K562 (cell line): Measurements from ENCODE around the gene STING1.

Source experiments
- BHLHE40 ChIP-seq: IDR thresholded peaks from 2 replicates; pipeline ENCODE4 v1.6.1; 2011; ENCODE audit warnings: low read length, improper control_type of control experiment
- CREB1 ChIP-seq, 2 experiments: sonication (generic) in 1 of 2; formaldehyde crosslinking in 1 of 2; IDR thresholded peaks; 2 replicates each; pipeline versions ENCODE4 v1.6.1 to v1.8.0; 2012 to 2022; ENCODE audit warnings: inconsistent platforms in 1 of 2, mild to moderate bottlenecking in 1 of 2, missing genetic modification reagents in 1 of 2, moderate library complexity in 1 of 2
- CREB3L1 ChIP-seq: fragments of 450-650 bp; IDR thresholded peaks from 2 replicates; pipeline ENCODE4 v1.6.1; 2014; ENCODE audit warnings: low read depth, mild to moderate bottlenecking, moderate library complexity, borderline replicate concordance
- CTCF ChIP-seq, 3 experiments: IDR thresholded peaks in 2 of 3; conservative IDR thresholded peaks in 1 of 3; 2 replicates each; pipeline ENCODE4 v1.5.1; 2011 to 2012; ENCODE audit warnings: low read length in 3 of 3, mild to moderate bottlenecking in 3 of 3, control low read depth in 2 of 3, improper control_type of control experiment in 1 of 3, inconsistent platforms in 1 of 3, low read depth in 1 of 3, mixed read lengths in 1 of 3, moderate library complexity in 1 of 3; ENCODE audit not compliant: insufficient read depth in 2 of 3
- E2F3 ChIP-seq: fragments of 250-450 bp; sonication (Bioruptor Pico); IDR thresholded peaks from 2 replicates; pipeline ENCODE4 v1.4.0; 2020; ENCODE audit warnings: mild to moderate bottlenecking
- FIP1L1 ChIP-seq: fragments of 200-400 bp; formaldehyde crosslinking; IDR thresholded peaks from 2 replicates; pipeline ENCODE4 v1.6.1; 2018; ENCODE audit warnings: mild to moderate bottlenecking, low read depth, low read length; ENCODE audit not compliant: poor library complexity, severe bottlenecking
- MAX ChIP-seq: sonication (generic); formaldehyde crosslinking; IDR thresholded peaks from 2 replicates; pipeline ENCODE4 v1.9.0; 2022; ENCODE audit warnings: mild to moderate bottlenecking, missing genetic modification reagents
- NR3C1 ChIP-seq: sonication (generic); formaldehyde crosslinking; IDR thresholded peaks from 2 replicates; pipeline ENCODE4 v1.8.1; 2022; ENCODE audit warnings: missing genetic modification reagents
- STAT6 ChIP-seq: sonication (generic); formaldehyde crosslinking; IDR thresholded peaks from 2 replicates; pipeline ENCODE4 v1.8.1; 2023; ENCODE audit warnings: mild to moderate bottlenecking, missing genetic modification reagents
- ZBTB40 ChIP-seq, 2 experiments: fragments of 450-650 bp in 1 of 2; sonication (generic) in 1 of 2; formaldehyde crosslinking in 1 of 2; IDR thresholded peaks; 2 replicates each; pipeline versions ENCODE4 v1.7.1 to v1.9.0; 2016 to 2022; ENCODE audit warnings: inconsistent platforms in 1 of 2, mild to moderate bottlenecking in 1 of 2, missing genetic modification reagents in 1 of 2
- ZNF354B ChIP-seq: fragments of 250-450 bp; sonication (Bioruptor Pico); IDR thresholded peaks from 2 replicates; pipeline ENCODE4 v1.4.0; 2020

- TF ChIP-seq NR3C1 (CRISPR knock-in tag) (no peak), STAT6 (no peak), FIP1L1 (no peak), ZNF354B (CRISPR knock-in tag) (no peak), BHLHE40 (no peak), ZBTB40 (IDR thresholded peaks at IDR 0.05) (no peak), ZBTB40 (CRISPR knock-in tag; IDR thresholded peaks at IDR 0.05) (no peak), CTCF (IDR thresholded peaks at IDR 0.05 in 2 of 3, conservative IDR thresholded peaks at IDR 0.05 in 1 of 3; ENCODE audit: insufficient read depth in 2 of 3, low read depth in 1 of 3, low read length in 3 of 3) (no peak), CREB1 (IDR thresholded peaks at IDR 0.05) (no peak), CREB1 (CRISPR knock-in tag; IDR thresholded peaks at IDR 0.05) (no peak), MAX (no peak), CREB3L1 (no peak), E2F3 (no peak)
These were observed 18.8 kb upstream of the STING1 start for GRCh38 chr5:139501381-139501780.
